H9 (cell line): Measurements from ENCODE around the gene IER5L. TPM values are rescaled to one million over a fixed set of nuclear protein-coding genes. Genes with fewer than 3 reads are reported as not detected.

ENCODE experiments used
- DNase-seq: peaks from one replicate; pipeline ENCODE4 v3.0.0-alpha.2; 2017
- H2AFZ ChIP-seq: one replicate; pipeline ENCODE4 v1.6.1; 2013; ENCODE audit warnings: mild to moderate bottlenecking, low read length, control low read depth, moderate library complexity
- H2AK5ac ChIP-seq: 2 replicates; pipeline ENCODE4 v1.6.1; 2013; ENCODE audit warnings: low read length, control low read depth, mixed read lengths; ENCODE audit not compliant: insufficient read length
- H2BK120ac ChIP-seq: one replicate; pipeline ENCODE4 v1.6.1; 2013; ENCODE audit warnings: low read depth, mild to moderate bottlenecking, low read length, control low read depth, inconsistent platforms; ENCODE audit not compliant: poor library complexity, severe bottlenecking
- H2BK12ac ChIP-seq: 2 replicates; pipeline ENCODE4 v1.6.1; 2013; ENCODE audit warnings: low read length, control low read depth, mixed read lengths, low read depth; ENCODE audit not compliant: insufficient read length
- H2BK15ac ChIP-seq: 2 replicates; pipeline ENCODE4 v1.6.1; 2013; ENCODE audit warnings: low read depth, low read length, control low read depth
- H2BK20ac ChIP-seq: one replicate; pipeline ENCODE4 v1.6.1; 2013; ENCODE audit warnings: low read depth, mild to moderate bottlenecking, low read length, control low read depth, inconsistent platforms; ENCODE audit not compliant: poor library complexity, severe bottlenecking
- H2BK5ac ChIP-seq: 2 replicates; pipeline ENCODE4 v1.6.1; 2013; ENCODE audit warnings: low read length, control low read depth, mixed read lengths; ENCODE audit not compliant: insufficient read length
- H3K14ac ChIP-seq: 2 replicates; pipeline ENCODE4 v1.6.1; 2013; ENCODE audit warnings: low read length, control low read depth; ENCODE audit not compliant: insufficient read depth
- H3K18ac ChIP-seq: 2 replicates; pipeline ENCODE4 v1.6.1; 2013; ENCODE audit warnings: low read depth, mild to moderate bottlenecking, mixed read lengths, low read length, control low read depth; ENCODE audit not compliant: insufficient read length
- H3K23ac ChIP-seq: 2 replicates; pipeline ENCODE4 v1.6.1; 2013; ENCODE audit warnings: low read length, control low read depth, mixed read lengths, low read depth; ENCODE audit not compliant: insufficient read length
- H3K23me2 ChIP-seq: 2 replicates; pipeline ENCODE4 v1.6.1; 2013; ENCODE audit warnings: low read depth, mild to moderate bottlenecking, mixed read lengths, low read length, control low read depth; ENCODE audit not compliant: insufficient read length, poor library complexity, severe bottlenecking
- H3K27ac ChIP-seq: 2 replicates; pipeline ENCODE4 v1.5.1; 2013; ENCODE audit warnings: low read length, control low read depth, mixed read lengths, low read depth; ENCODE audit not compliant: insufficient read length
- H3K27me3 ChIP-seq: 2 replicates; pipeline ENCODE4 v1.6.1; 2013; ENCODE audit warnings: low read length, control low read depth, inconsistent platforms; ENCODE audit not compliant: insufficient read depth
- H3K4ac ChIP-seq: 2 replicates; pipeline ENCODE4 v1.6.1; 2013; ENCODE audit warnings: low read depth, mild to moderate bottlenecking, control low read depth, inconsistent platforms, low read length, moderate library complexity
- H3K4me1 ChIP-seq: 2 replicates; pipeline ENCODE4 v1.6.1; 2013; ENCODE audit warnings: low read length, control low read depth, inconsistent platforms; ENCODE audit not compliant: insufficient read depth
- H3K4me2 ChIP-seq: 2 replicates; pipeline ENCODE4 v1.6.1; 2013; ENCODE audit warnings: low read length, control low read depth, mixed read lengths; ENCODE audit not compliant: insufficient read length, insufficient read depth
- H3K56ac ChIP-seq: 2 replicates; pipeline ENCODE4 v1.6.1; 2013; ENCODE audit warnings: low read depth, mild to moderate bottlenecking, mixed read lengths, low read length, control low read depth; ENCODE audit not compliant: insufficient read length
- H3K79me1 ChIP-seq: 2 replicates; pipeline ENCODE4 v1.6.1; 2013; ENCODE audit warnings: low read depth, mild to moderate bottlenecking, moderate library complexity, low read length, control low read depth, inconsistent platforms; ENCODE audit not compliant: insufficient read depth, poor library complexity, severe bottlenecking
- H3K79me2 ChIP-seq: 2 replicates; pipeline ENCODE4 v1.6.1; 2013; ENCODE audit warnings: low read length, control low read depth, inconsistent platforms; ENCODE audit not compliant: insufficient read depth
- H3K9ac ChIP-seq: 2 replicates; pipeline ENCODE4 v1.6.1; 2013; ENCODE audit warnings: low read length, control low read depth, mixed read lengths; ENCODE audit not compliant: insufficient read length; ENCODE audit errors: extremely low read depth
- H3K9me3 ChIP-seq: one replicate; pipeline ENCODE4 v1.6.1; 2013; ENCODE audit warnings: low read depth, low read length, inconsistent platforms; ENCODE audit not compliant: control insufficient read depth
- H3T11ph ChIP-seq: one replicate; pipeline ENCODE4 v1.6.1; 2013; ENCODE audit warnings: mild to moderate bottlenecking, low read length, control low read depth, inconsistent platforms
- H4K20me1 ChIP-seq: one replicate; pipeline ENCODE4 v1.6.1; 2013; ENCODE audit not compliant: control insufficient read depth, insufficient read length, insufficient read depth
- H4K5ac ChIP-seq: 2 replicates; pipeline ENCODE4 v1.6.1; 2013; ENCODE audit warnings: low read depth, mild to moderate bottlenecking, mixed read lengths, low read length, control low read depth; ENCODE audit not compliant: insufficient read length
- H4K8ac ChIP-seq: replicated peaks from 2 replicates; pipeline ENCODE4 v1.6.1; 2013; ENCODE audit warnings: low read length, control low read depth, mixed read lengths, low read depth; ENCODE audit not compliant: insufficient read length
- H4K91ac ChIP-seq: 2 replicates; pipeline ENCODE4 v1.6.1; 2013; ENCODE audit warnings: low read depth, mild to moderate bottlenecking, moderate library complexity, mixed read lengths, low read length, control low read depth; ENCODE audit not compliant: insufficient read length
- H3K27ac Mint-ChIP-seq, 3 experiments: 2 replicates in 2 of 3; 3 replicates in 1 of 3; pipeline ENCODE4 v1.8.0; 2020 to 2021; ENCODE audit warnings: mixed read lengths in 3 of 3, mild to moderate bottlenecking in 1 of 3, moderate library complexity in 1 of 3
- H3K27me3 Mint-ChIP-seq: 2 replicates; pipeline ENCODE4 v1.8.0; 2021; ENCODE audit warnings: low read depth, mild to moderate bottlenecking, moderate library complexity, mixed read lengths
- H3K36me3 Mint-ChIP-seq, 3 experiments: 2 replicates in 2 of 3; 3 replicates in 1 of 3; pipeline ENCODE4 v1.8.0; 2020 to 2021; ENCODE audit warnings: low read depth in 3 of 3, mixed read lengths in 3 of 3; ENCODE audit not compliant: insufficient read depth in 1 of 3
- H3K4me1 Mint-ChIP-seq, 2 experiments: 2 replicates each; pipeline ENCODE4 v1.8.0; 2020; ENCODE audit warnings: mixed read lengths in 2 of 2
- H3K4me3 Mint-ChIP-seq, 2 experiments: 2 replicates in 1 of 2; 3 replicates in 1 of 2; pipeline ENCODE4 v1.8.0; 2020 to 2021; ENCODE audit warnings: mild to moderate bottlenecking in 2 of 2, mixed read lengths in 2 of 2, moderate library complexity in 1 of 2
- H3K9me3 Mint-ChIP-seq, 2 experiments: 2 replicates in 1 of 2; 3 replicates in 1 of 2; pipeline ENCODE4 v1.8.0; 2020; ENCODE audit warnings: mild to moderate bottlenecking in 2 of 2, mixed read lengths in 2 of 2, moderate library complexity in 1 of 2
- WGBS: extraction: QIAGEN DNeasy Blood & Tissue Kit; methylation state at CpG from one replicate; pipeline ENCODE4 v1.1.7; 2013; ENCODE audit warnings: missing lambda C conversion rate, low lambda C conversion rate, mixed read lengths; ENCODE audit not compliant: insufficient read length; ENCODE audit errors: extremely low coverage; 5-methylcytosine and 5-hydroxymethylcytosine counted together
- total RNA-seq: library from RNA; stranded (reverse); gene quantifications from 2 replicates; pipeline ENCODE4 v1.2.1, GENCODE V29; 2021
- TF ChIP-seq, protein P1 (sequence below): fragments of 200-600 bp; sonication (generic); conservative IDR thresholded peaks from 3 replicates; pipeline ENCODE4 v1.8.0; 2021; ENCODE audit warnings: antibody characterized with exemption, mild to moderate bottlenecking

IER5L gene
- total RNA-seq, 1 experiment from 2014 or later = 1.0 TPM

DNA sequence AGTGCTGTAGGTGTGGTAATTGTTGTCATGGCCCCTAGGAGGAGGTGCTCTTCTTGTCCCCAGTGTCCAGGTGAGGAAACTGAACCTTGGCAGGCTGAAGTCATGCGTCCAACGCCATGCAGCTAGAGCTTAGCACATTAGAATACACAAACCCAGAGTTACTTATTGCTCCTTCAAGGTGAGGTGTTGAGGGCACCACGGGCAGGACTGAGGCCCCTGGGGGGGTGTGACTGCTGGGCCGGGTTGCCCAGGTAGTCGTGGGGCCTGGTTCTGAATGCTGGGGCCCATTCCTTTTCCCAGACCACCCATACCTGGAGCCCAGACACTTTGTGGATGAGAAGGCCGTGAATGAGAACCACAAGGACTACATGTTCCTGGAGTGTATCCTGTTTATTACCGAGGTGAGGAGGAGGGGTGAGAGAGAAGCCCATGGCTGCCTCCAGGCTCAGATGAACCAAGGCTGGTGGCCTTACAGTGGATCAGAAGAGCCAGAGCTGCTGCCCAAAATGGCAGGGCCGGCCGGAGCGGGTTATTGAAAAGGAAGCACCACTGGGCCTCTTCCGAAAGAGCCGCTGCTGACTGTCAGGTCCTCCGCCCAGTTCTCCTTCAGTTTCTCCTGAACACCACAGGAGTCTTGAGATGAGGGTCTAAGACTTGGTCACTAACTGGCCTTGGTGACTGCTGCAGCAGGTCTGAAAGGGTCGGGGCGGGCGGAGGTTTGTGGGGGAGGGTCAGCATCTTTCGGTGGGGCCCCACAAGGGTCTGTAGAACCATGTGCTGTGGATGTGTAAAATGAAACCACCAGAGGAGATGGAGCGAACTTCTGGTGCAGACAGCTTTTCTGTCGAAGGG lies 40.5 kb downstream of the IER5L start:
- TF ChIP-seq, protein P1, sequence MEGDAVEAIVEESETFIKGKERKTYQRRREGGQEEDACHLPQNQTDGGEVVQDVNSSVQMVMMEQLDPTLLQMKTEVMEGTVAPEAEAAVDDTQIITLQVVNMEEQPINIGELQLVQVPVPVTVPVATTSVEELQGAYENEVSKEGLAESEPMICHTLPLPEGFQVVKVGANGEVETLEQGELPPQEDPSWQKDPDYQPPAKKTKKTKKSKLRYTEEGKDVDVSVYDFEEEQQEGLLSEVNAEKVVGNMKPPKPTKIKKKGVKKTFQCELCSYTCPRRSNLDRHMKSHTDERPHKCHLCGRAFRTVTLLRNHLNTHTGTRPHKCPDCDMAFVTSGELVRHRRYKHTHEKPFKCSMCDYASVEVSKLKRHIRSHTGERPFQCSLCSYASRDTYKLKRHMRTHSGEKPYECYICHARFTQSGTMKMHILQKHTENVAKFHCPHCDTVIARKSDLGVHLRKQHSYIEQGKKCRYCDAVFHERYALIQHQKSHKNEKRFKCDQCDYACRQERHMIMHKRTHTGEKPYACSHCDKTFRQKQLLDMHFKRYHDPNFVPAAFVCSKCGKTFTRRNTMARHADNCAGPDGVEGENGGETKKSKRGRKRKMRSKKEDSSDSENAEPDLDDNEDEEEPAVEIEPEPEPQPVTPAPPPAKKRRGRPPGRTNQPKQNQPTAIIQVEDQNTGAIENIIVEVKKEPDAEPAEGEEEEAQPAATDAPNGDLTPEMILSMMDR = no peak
- no peak overlapping the region for H2BK15ac ChIP-seq
- Mint-ChIP-seq H3K4me3 (no peak overlapping the region), H3K36me3 (peaks cover 10 to 50% (median 49%) of the 10 kb centered on the region in 3 experiments; a peak in 6 of 7 replicates), H3K27me3 (peaks cover 1% of the 10 kb centered on the region; the same call in 1 of the 2 replicates), H3K4me1 (peaks cover 35 to 36% of the 10 kb centered on the region in 2 experiments), H3K27ac (peak overlapping the region in 2 of 3 experiments; percentile 40 to 46; a peak in 4 of 7 replicates), H3K9me3 (no peaks in the 10 kb centered on the region; a peak in 1 of 5 replicates)
- no peak overlapping the region for H3K23ac ChIP-seq
- H3K27ac ChIP-seq = no peak overlapping the region
- H2BK20ac ChIP-seq = no peak overlapping the region
- no peak overlapping the region for H2BK120ac ChIP-seq
- H2BK12ac ChIP-seq = no peak overlapping the region
- H2AK5ac ChIP-seq = no peak overlapping the region
- H3K79me2 ChIP-seq = no peaks in the 10 kb centered on the region
- H3K27me3 ChIP-seq = no peaks in the 10 kb centered on the region
- H3K56ac ChIP-seq = no peak overlapping the region
- no peak overlapping the region for H2AFZ ChIP-seq
- no peak overlapping the region for H3K14ac ChIP-seq
- H4K20me1 ChIP-seq = no peaks in the 10 kb centered on the region
- H3K23me2 ChIP-seq = peaks cover 5% of the 10 kb centered on the region
- no peak overlapping the region for H4K8ac ChIP-seq
- no peak overlapping the region for H3T11ph ChIP-seq
- DNase-seq = no peak
- no peak overlapping the region for H3K18ac ChIP-seq
- no peak overlapping the region for H4K91ac ChIP-seq
- WGBS = no CpG with 5 or more reads among the region's 19 CpGs
- H2BK5ac ChIP-seq = no peak overlapping the region
- no peaks in the 10 kb centered on the region for H3K79me1 ChIP-seq
- H3K4ac ChIP-seq = no peak overlapping the region
- H3K4me2 ChIP-seq = no peak overlapping the region
- no peak overlapping the region for H4K5ac ChIP-seq
- H3K9ac ChIP-seq = no peak overlapping the region
- peaks cover 6% of the 10 kb centered on the region; the same call in 1 of the 2 replicates for H3K4me1 ChIP-seq
- H3K9me3 ChIP-seq = no peaks in the 10 kb centered on the region
